GM12801 (cell line): ENCODE measurements around the gene INO80.

Experiments
- CTCF ChIP-seq: IDR thresholded peaks from one replicate; pipeline ENCODE4 v1.5.1; 2011; ENCODE audit warnings: control low read depth; ENCODE audit not compliant: insufficient read length; ENCODE audit errors: extremely low read depth

Gene INO80

GRCh38 chr15:40990789-40991188 lies 125.3 kb downstream of the INO80 start:
- no peak for TF ChIP-seq CTCF

- TF ChIP-seq CTCF = no peak
Measured at GRCh38 chr15:40990080-40990479, 126.0 kb downstream of the INO80 start.

- no peak for TF ChIP-seq CTCF
Measured at GRCh38 chr15:40988156-40988555, 127.9 kb downstream of the INO80 start.

GRCh38 chr15:40986820-40987219 lies 129.3 kb downstream of the INO80 start:
- TF ChIP-seq CTCF = no peak

GRCh38 chr15:40985541-40986330 lies 130.3 kb downstream of the INO80 start:
- TF ChIP-seq CTCF = no peak

- TF ChIP-seq CTCF = no peak
Measured at GRCh38 chr15:40984964-40985363, 131.1 kb downstream of the INO80 start.

GRCh38 chr15:40984406-40984805 lies 131.7 kb downstream of the INO80 start:
- TF ChIP-seq CTCF = no peak
